T-cell (primary cell): ENCODE measurements around the gene OR10J5. TPM values are rescaled to one million over a fixed set of nuclear protein-coding genes. Genes with fewer than 3 reads are reported as not detected.

Experiments used
- ATAC-seq, 4 experiments: fragments of 200-7000 bp in 3 of 4; fragments of 150-1000 bp in 1 of 4; cut with Tn5 transposase; replicated peaks in 1 of 4; 1 replicate in 3 of 4; 2 replicates in 1 of 4; pipeline ENCODE4 v1.10.0; 2021; ENCODE audit warnings: moderate library complexity in 3 of 4, mild to moderate bottlenecking in 2 of 4, moderate number of reproducible peaks in 1 of 4
- CTCF ChIA-PET, 2 donors: fragments of 300-600 bp; sonication (Branson Sonifier 250); formaldehyde crosslinking; loops; one replicate each; lab custom pipeline; 2022; ENCODE audit warnings: antibody characterized with exemption in 2 of 2; lab: Charles Lee
- POLR2A ChIA-PET, 2 donors: fragments of 300-600 bp; sonication (Branson Sonifier 250); formaldehyde crosslinking; loops; one replicate each; lab custom pipeline; 2022; ENCODE audit warnings: antibody characterized with exemption in 2 of 2; lab: Charles Lee
- DNase-seq, 35 experiments: peaks; one replicate each; pipeline versions ENCODE4 v3.0.0 to v3.0.0-alpha.2; 2013 to 2023
- H3K27ac ChIP-seq: one replicate; pipeline ENCODE4 v1.5.1; 2013; ENCODE audit warnings: low read length
- H3K27me3 ChIP-seq, 2 experiments: replicated peaks in 1 of 2; 1 replicate in 1 of 2; 2 replicates in 1 of 2; pipeline versions ENCODE4 v1.6.1 to v1.7.0; 2013; ENCODE audit warnings: low read length in 1 of 2, mixed read lengths in 1 of 2; ENCODE audit not compliant: control insufficient read depth in 2 of 2, insufficient read depth in 2 of 2; ENCODE audit errors: extremely low read depth in 1 of 2
- H3K36me3 ChIP-seq, 2 donors: 1 replicate in 1 of 2; 2 replicates in 1 of 2; pipeline versions ENCODE4 v1.6.1 to v1.7.0; 2013; ENCODE audit warnings: low read length in 1 of 2; ENCODE audit not compliant: control insufficient read depth in 2 of 2, insufficient read depth in 1 of 2; ENCODE audit errors: extremely low read depth in 1 of 2
- H3K4me1 ChIP-seq, 2 experiments: 1 replicate in 1 of 2; 2 replicates in 1 of 2; pipeline versions ENCODE4 v1.6.1 to v1.7.0; 2013; ENCODE audit warnings: low read length in 2 of 2, mixed read lengths in 1 of 2; ENCODE audit not compliant: insufficient read depth in 2 of 2, control insufficient read depth in 1 of 2; ENCODE audit errors: extremely low read depth in 1 of 2
- H3K4me3 ChIP-seq, 2 donors: 1 replicate in 1 of 2; 2 replicates in 1 of 2; pipeline versions ENCODE4 v1.5.1 to v1.7.0; 2013; ENCODE audit warnings: mild to moderate bottlenecking in 2 of 2, low read length in 1 of 2, moderate library complexity in 1 of 2; ENCODE audit not compliant: control insufficient read depth in 1 of 2; ENCODE audit errors: extremely low read depth in 1 of 2
- H3K9me3 ChIP-seq: 2 replicates; pipeline ENCODE4 v1.7.0; 2013
- H3K27ac Mint-ChIP-seq, 2 donors: one replicate each; pipeline ENCODE4 v1.8.0; 2020 to 2021; ENCODE audit warnings: mild to moderate bottlenecking in 2 of 2, mixed read lengths in 2 of 2
- H3K27me3 Mint-ChIP-seq, 2 donors: one replicate each; pipeline ENCODE4 v1.8.0; 2021 to 2022; ENCODE audit warnings: mixed read lengths in 2 of 2
- H3K36me3 Mint-ChIP-seq: one replicate; pipeline ENCODE4 v1.8.0; 2021; ENCODE audit warnings: mixed read lengths
- H3K4me1 Mint-ChIP-seq, 3 donors: one replicate each; pipeline ENCODE4 v1.8.0; 2020 to 2022; ENCODE audit warnings: mixed read lengths in 3 of 3, mild to moderate bottlenecking in 1 of 3
- H3K4me3 Mint-ChIP-seq, 3 donors: one replicate each; pipeline ENCODE4 v1.8.0; 2020 to 2022; ENCODE audit warnings: mild to moderate bottlenecking in 3 of 3, mixed read lengths in 3 of 3, moderate library complexity in 3 of 3
- H3K9me3 Mint-ChIP-seq, 3 donors: one replicate each; pipeline ENCODE4 v1.8.0; 2020 to 2022; ENCODE audit warnings: mixed read lengths in 3 of 3
- WGBS: methylation state at CpG from one replicate; pipeline ENCODE4 v1.1.5; 2013; ENCODE audit warnings: missing lambda C conversion rate; ENCODE audit not compliant: insufficient coverage; 5-methylcytosine and 5-hydroxymethylcytosine counted together
- total RNA-seq, 35 experiments: library from RNA in 6 of 35; stranded (reverse) in 6 of 35; fragments of 120-200 nt in 1 of 35; gene quantifications; one replicate each; pipeline versions ENCODE4 v1.2.1 to v1.2.4 and lab custom pipeline; 2013 to 2026

The OR10J5 gene, protein sequence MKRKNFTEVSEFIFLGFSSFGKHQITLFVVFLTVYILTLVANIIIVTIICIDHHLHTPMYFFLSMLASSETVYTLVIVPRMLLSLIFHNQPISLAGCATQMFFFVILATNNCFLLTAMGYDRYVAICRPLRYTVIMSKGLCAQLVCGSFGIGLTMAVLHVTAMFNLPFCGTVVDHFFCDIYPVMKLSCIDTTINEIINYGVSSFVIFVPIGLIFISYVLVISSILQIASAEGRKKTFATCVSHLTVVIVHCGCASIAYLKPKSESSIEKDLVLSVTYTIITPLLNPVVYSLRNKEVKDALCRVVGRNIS
- not detected for total RNA-seq
- total RNA-seq (2013), result not detected
- total RNA-seq (lab: John Stamatoyannopoulos, UW), result 0 reads per million in 29 experiments

GRCh38 chr1:159535907-159536306, at the start of gene OR10J5:
Gene OR10J5, minus strand, starts transcription at chr1:159536007. Its CDS starts 0 bp downstream, at chr1:159536007.
- H3K27me3 Mint-ChIP-seq, result peaks cover 13 to 22% of the 10 kb centered on the region in 2 donors
- H3K27me3 ChIP-seq, result peaks cover 2 to 8% of the 10 kb centered on the region in 2 experiments
- H3K9me3 Mint-ChIP-seq, result peaks cover 0 to 3% (median 0%) of the 10 kb centered on the region in 3 donors
- no peak within 1 kb of the TSS for H3K27ac Mint-ChIP-seq
- DNase-seq (no peak), ATAC-seq (no peak)
- H3K9me3 ChIP-seq, result no peaks in the 10 kb centered on the region
- H3K4me3 ChIP-seq, result no peak within 1 kb of the TSS
- H3K27ac ChIP-seq, result no peak within 1 kb of the TSS
- no peaks in the 10 kb centered on the region for H3K36me3 ChIP-seq
- ChIA-PET CTCF (no interaction called here), POLR2A (no interaction called here)
- H3K4me3 Mint-ChIP-seq, result no peak within 1 kb of the TSS
- no peaks in the 10 kb centered on the region for H3K4me1 Mint-ChIP-seq
- no peaks in the 10 kb centered on the region for H3K4me1 ChIP-seq
- H3K36me3 Mint-ChIP-seq, result no peaks in the 10 kb centered on the region
- WGBS, result no CpG with 5 or more reads among the region's 1 CpG

- no peak overlapping the region for H3K4me3 Mint-ChIP-seq
- peaks cover 19 to 23% of the 10 kb centered on the region in 2 donors for H3K27me3 Mint-ChIP-seq
- no peaks in the 10 kb centered on the region for H3K4me1 Mint-ChIP-seq
- peaks cover 0 to 7% of the 10 kb centered on the region in 2 experiments for H3K27me3 ChIP-seq
- H3K9me3 ChIP-seq, result no peaks in the 10 kb centered on the region
- ChIA-PET POLR2A (no interaction called here), CTCF (no interaction called here)
- no peaks in the 10 kb centered on the region for H3K36me3 ChIP-seq
- H3K27ac Mint-ChIP-seq, result no peak overlapping the region
- H3K36me3 Mint-ChIP-seq, result no peaks in the 10 kb centered on the region
- 80% methylated on average over 2 of the region's 2 CpGs for WGBS
- no peak for DNase-seq
- H3K4me3 ChIP-seq, result no peak overlapping the region
- no peaks in the 10 kb centered on the region for H3K4me1 ChIP-seq
- ATAC-seq, result no peak
- H3K27ac ChIP-seq, result no peak overlapping the region
- no peaks in the 10 kb centered on the region for H3K9me3 Mint-ChIP-seq
Observed at GRCh38 chr1:159584536-159584935, 48.7 kb upstream of the OR10J5 start.

DNA sequence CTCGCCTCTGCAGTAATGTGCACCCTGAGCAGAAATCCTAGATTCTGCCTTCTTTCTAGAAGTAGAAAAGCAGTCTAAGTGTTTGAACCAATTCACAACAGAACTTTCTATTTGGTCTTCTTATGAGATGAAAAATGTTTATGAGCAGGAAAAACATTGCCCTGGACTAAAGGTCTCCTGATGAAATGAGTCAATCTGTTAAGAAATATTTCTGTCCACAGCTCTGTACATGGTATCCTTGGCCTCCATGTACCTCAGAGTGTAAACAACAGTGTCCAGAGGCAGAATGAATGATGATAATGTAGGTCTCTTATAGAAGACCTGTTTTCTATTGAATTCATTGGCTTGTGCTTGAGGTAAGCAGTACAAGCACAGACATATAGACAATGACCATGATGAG, 45.6 kb upstream of the OR10J5 start:
- no peak overlapping the region for H3K27ac ChIP-seq
- H3K4me1 ChIP-seq, result no peaks in the 10 kb centered on the region
- ATAC-seq (no peak), DNase-seq (no peak)
- Mint-ChIP-seq H3K4me1 (no peaks in the 10 kb centered on the region), H3K27ac (no peak overlapping the region), H3K36me3 (no peaks in the 10 kb centered on the region), H3K9me3 (no peaks in the 10 kb centered on the region), H3K27me3 (peaks cover 21 to 25% of the 10 kb centered on the region in 2 donors), H3K4me3 (no peak overlapping the region)
- no peak overlapping the region for H3K4me3 ChIP-seq
- WGBS, result no CpG with 5 or more reads among the region's 1 CpG
- CTCF ChIA-PET, result no interaction called here
- no peaks in the 10 kb centered on the region for H3K9me3 ChIP-seq
- POLR2A ChIA-PET, result no interaction called here
- peaks cover 0 to 2% of the 10 kb centered on the region in 2 experiments for H3K27me3 ChIP-seq
- no peaks in the 10 kb centered on the region for H3K36me3 ChIP-seq

DNA sequence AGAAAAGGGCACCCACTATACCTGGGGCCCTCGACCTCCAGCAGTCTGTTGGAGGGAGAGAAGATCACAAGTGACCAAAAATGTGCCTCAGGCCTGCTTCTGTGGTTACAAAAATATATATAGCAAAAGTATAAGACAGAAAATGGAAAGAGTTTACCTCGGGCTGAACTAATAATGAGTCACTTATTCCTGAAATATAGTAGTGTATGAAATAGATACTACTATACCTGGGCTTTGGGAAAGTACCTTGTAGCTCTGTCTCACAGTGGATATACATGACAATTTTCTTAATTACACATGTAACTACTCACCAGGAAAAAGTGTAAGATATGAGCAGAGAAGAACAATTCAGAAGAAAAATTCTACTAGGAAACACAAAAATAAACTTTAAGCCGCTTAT, 44.5 kb upstream of the OR10J5 start:
- Mint-ChIP-seq H3K9me3 (no peaks in the 10 kb centered on the region), H3K27me3 (peaks cover 26 to 28% of the 10 kb centered on the region in 2 donors), H3K27ac (no peak overlapping the region), H3K4me1 (no peaks in the 10 kb centered on the region), H3K36me3 (no peaks in the 10 kb centered on the region), H3K4me3 (no peak overlapping the region)
- Histone ChIP-seq H3K4me3 (no peak overlapping the region), H3K27ac (no peak overlapping the region), H3K9me3 (no peaks in the 10 kb centered on the region), H3K4me1 (no peaks in the 10 kb centered on the region), H3K36me3 (no peaks in the 10 kb centered on the region), H3K27me3 (peaks cover 0 to 6% of the 10 kb centered on the region in 2 experiments)
- no CpG with 5 or more reads among the region's 3 CpGs for WGBS
- DNase-seq, result no peak
- no peak for ATAC-seq
- POLR2A ChIA-PET, result no interaction called here
- CTCF ChIA-PET, result no interaction called here

- DNase-seq (no peak), ATAC-seq (no peak)
- H3K36me3 ChIP-seq, result no peaks in the 10 kb centered on the region
- CTCF ChIA-PET, result no interaction called here
- H3K9me3 ChIP-seq, result no peaks in the 10 kb centered on the region
- POLR2A ChIA-PET, result no interaction called here
- Mint-ChIP-seq H3K4me3 (no peak overlapping the region), H3K27ac (no peak overlapping the region), H3K4me1 (no peaks in the 10 kb centered on the region), H3K9me3 (peaks cover 0 to 5% (median 0%) of the 10 kb centered on the region in 3 donors), H3K36me3 (no peaks in the 10 kb centered on the region), H3K27me3 (peaks cover 23 to 30% of the 10 kb centered on the region in 2 donors)
- H3K4me1 ChIP-seq, result no peaks in the 10 kb centered on the region
- H3K27me3 ChIP-seq, result peaks cover 0 to 10% of the 10 kb centered on the region in 2 experiments
- no peak overlapping the region for H3K4me3 ChIP-seq
- WGBS, result no CpG with 5 or more reads among the region's 3 CpGs
- H3K27ac ChIP-seq, result no peak overlapping the region
Observed at GRCh38 chr1:159577446-159577845, 41.6 kb upstream of the OR10J5 start.

- H3K4me3 ChIP-seq, result no peak overlapping the region
- H3K27ac ChIP-seq, result no peak overlapping the region
- ChIA-PET CTCF (no interaction called here), POLR2A (no interaction called here)
- H3K27me3 Mint-ChIP-seq, result peaks cover 5 to 7% of the 10 kb centered on the region in 2 donors
- DNase-seq, result no peak
- no peaks in the 10 kb centered on the region for H3K4me1 ChIP-seq
- no peaks in the 10 kb centered on the region for H3K9me3 ChIP-seq
- no peak overlapping the region for H3K27ac Mint-ChIP-seq
- H3K4me1 Mint-ChIP-seq, result no peaks in the 10 kb centered on the region
- no peaks in the 10 kb centered on the region for H3K36me3 ChIP-seq
- H3K4me3 Mint-ChIP-seq, result no peak overlapping the region
- ATAC-seq, result no peak
- H3K36me3 Mint-ChIP-seq, result no peaks in the 10 kb centered on the region
- WGBS, result no CpG with 5 or more reads among the region's 1 CpG
- peaks cover 0 to 4% (median 0%) of the 10 kb centered on the region in 3 donors for H3K9me3 Mint-ChIP-seq
- H3K27me3 ChIP-seq, result peaks cover 0 to 2% of the 10 kb centered on the region in 2 experiments
Observed at GRCh38 chr1:159562680-159563079, 26.9 kb upstream of the OR10J5 start.
